GM18858 (cell line): Measurements from ENCODE around the gene CCL24.
"Not testable (repeated sequence)": the region's sequence is repeated elsewhere in the genome, so short reads cannot be mapped to it uniquely, and the experiment has no call there.

Experiments used
- ATAC-seq: cut with Tn5 transposase; IDR thresholded peaks from one replicate; pipeline ENCODE4 v1.9.1; 2021; ENCODE audit not compliant: unreplicated experiment

CCL24 gene

DNA sequence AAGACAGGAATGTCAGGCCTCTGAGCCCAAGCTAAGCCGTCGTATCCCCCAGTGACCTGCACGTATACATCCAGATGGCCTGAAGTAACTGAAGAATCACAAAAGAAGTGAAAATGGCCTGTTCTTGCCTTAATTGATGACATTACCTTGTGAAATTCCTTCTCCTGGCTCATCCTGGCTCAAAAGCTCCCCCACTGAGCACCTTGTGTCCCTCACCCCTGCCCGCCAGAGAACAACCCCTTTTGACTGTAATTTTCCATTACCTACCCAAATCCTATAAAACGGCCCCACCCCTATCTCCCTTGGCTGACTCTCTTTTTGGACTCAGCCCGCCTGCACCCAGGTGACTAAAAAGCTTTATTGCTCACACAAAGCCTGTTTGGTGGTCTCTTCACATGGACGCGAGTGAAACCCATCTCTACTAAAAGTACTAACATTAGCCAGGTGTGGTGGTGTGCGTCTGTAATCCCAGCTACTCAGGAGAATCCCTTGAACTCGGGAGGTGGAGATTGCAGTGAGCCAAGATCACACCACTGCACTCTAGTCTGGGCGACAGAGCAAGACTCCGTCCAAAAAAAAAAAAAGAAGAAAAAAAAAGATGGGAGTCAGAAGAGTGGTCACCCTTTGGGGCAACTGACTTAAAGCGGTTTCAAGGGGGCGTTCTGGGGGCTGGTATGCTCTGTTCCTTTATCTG, 25.3 kb downstream of the CCL24 start:
- ATAC-seq = not testable (repeated sequence)

DNA sequence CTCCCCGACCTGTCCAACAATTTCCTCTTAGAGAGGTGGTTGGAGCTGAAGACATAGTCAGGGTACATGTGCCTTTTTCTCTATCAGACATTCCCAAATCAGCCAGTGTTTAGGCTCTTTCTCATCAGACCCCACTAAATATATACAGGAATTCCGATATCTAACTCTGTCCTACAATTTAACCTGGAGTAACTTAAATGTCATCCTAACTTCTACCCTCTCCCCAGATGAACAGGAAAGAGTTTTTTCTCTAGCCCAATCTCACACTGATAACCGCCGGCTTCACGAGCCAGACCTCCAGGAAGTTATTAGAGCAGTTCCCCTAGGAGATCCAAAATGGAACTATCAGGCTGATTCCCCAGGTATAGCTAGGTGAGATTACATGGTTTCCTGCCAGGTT, 30.5 kb downstream of the CCL24 start:
- not testable (repeated sequence) for ATAC-seq

GRCh38 chr7:75780647-75781273, 32.8 kb downstream of the CCL24 start:
- not testable (repeated sequence) for ATAC-seq

DNA sequence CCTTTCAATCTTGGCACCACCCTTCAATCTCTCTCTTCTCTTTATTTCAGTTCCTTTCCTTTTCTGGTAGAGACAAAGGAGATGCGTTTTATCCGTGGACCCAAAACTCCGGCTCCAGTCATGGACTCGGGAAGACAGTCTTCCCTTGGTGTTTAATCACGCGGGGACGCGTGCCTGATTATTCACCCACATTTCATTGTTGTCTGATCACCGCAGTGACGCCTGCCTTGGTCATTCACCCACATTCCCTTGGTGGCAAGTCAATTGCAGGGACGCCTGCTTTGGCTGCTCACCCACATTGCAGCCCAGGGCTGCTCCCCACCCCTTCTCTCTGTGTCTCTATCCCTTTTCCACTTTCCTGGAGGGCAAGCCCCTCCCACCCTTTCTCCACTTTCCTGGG, 34.1 kb downstream of the CCL24 start:
- not testable (repeated sequence) for ATAC-seq

GRCh38 chr7:75779035-75779434, 34.6 kb downstream of the CCL24 start:
- not testable (repeated sequence) for ATAC-seq

DNA sequence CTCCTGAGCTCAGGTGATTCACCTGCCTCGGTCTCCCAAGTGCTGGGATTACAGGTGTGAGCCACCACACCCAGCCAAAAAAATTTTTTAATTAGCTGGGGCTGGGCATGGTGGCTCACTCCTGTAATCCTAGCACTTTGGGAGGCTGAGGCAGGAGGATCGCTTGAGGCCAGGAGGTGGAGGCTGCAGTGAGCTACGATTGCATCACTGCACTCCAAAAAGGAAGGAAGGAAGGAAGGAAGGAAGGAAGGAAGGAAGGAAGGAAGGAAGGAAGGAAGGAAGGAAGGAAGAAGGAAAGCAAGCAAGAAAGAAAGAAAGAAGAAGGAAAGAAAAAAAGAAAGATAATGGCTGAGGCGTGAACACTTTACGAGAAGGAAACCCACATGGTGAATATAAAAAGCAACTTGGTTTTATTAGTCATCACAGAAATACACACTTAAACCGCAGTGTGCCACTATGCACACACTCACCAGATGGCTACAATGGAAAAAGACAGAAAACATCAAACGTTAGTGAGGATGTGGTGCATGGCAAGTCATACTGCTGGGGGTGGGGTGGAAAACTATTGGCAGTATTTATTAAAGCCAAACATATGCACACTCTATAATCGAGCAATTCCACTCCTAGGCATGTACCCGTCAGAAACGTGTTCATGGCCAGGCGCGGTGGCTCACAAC, 37.2 kb downstream of the CCL24 start:
- no peak for ATAC-seq

GRCh38 chr7:75773958-75774357, 39.6 kb downstream of the CCL24 start:
- ATAC-seq = not testable (repeated sequence)

DNA sequence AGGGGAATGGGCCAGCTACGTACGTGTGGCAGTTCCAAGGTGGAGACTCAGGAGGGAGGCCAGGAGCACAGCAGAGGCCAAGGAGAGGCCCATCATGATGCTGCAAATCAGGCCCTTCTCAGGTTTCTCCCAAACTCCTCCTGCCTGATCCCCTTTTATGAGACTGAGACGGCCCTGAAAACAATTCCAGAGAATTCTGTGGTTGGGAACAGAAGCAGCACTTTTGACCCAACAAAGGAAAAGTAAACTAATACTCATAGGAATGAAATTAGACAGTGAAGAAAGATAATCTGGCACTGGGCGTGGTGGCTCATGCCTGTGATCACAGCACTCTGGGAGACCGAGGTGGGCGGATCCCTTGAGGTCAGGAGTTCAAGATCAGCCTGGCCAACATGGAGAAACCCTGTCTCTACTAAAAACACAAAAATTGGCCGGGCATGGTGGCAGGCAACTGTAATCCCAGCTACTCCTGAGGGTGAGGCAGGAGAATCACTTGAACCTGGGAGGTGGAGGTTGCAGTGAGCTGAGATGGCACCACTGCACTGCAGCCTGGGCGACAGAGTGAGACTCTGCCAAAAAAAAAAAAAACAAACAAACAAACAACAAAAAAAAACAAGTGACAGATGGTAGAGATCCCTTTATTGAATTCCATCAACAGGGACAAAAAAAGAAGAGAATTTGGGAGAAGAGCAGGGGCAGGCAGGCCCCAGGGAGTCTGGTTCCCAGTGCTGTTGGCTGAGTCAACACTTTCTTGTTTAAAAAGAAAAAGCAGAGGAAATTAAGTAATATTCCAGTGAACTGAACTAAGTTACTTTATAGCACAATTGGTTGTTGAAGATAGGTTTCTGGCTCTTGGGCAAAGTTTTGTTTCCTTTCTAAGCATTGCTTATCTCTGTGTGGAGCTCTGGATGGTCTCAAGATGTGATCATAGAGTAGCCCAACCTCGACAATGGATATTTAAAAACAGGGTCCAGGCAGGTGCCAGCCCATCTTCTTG, 41.2 kb downstream of the CCL24 start, which contains the start of gene CCL26:
TSS of gene CCL26 (minus strand) at position 131 of the 997 bp plus-strand sequence. CDS start at position 96, 35 bp downstream.
- no peak for ATAC-seq

DNA sequence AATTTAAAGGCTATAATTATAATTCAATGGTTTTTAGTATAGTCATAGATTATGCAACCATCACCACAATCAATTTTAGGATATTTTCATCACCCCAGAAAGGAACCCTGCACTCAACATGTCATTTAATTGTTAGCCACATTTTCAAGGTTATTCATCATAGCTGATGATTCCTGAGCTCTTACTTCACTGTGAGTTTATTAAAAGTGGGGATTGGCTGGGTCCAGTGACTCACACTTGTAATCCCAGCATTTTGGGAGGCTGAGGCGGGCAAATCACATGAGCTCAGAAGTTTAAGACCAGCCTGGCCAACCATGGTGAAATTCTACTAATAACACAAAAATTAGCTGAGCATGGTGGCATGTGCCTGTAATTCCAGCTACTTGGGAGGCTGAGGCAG, 42.4 kb downstream of the CCL24 start:
- no peak for ATAC-seq

DNA sequence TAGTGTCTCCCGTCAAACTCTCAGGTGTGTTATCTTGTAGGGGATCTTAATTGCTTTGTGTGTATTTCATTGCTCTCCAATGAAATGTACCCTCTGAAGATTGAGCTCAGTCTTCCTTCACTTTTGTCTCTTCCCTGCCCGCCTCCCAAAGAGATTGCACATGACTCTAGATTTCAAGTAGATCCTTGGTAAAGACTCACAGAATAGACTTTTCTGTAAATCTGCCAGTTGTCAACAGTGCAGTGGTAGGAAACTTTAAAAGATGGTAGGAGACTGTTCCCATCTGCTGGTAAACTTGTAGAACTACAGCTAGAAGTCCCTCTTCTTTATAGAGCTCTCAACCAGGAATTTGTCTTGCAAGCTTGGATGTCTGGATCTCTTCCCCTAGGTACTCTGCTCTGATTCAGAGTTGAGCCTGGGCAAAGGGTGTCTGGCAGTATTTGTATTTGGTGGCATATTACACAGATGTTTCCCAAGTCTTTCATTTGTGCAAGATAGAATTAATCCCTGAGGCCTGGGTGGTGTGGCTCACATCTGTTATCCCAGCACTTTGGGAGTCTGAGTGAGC, 51.2 kb downstream of the CCL24 start:
- no peak for ATAC-seq

DNA sequence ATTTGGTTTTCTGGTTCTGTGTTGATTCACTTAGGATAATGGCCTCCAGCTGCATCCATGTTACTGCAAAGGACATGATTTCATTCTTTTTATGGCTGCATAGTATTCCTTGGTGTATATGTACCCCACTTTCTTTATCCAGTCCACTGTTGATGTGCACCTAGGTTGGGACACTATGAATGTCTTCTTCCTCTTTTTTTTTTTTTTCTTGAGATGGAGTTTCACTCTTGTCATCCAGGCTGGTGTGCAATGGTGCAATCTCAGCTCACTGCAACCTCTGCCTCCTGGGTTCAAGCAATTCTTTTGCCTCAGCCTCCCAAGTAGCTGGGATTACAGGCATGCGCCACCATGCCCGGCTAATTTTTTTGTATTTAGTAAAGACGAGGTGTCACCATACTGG, 51.8 kb downstream of the CCL24 start:
- ATAC-seq = not testable (repeated sequence)
